ENCODE results near the gene ACAA1. TPM values are rescaled to one million over a fixed set of nuclear protein-coding genes. Genes with fewer than 3 reads are reported as not detected.

Gene ACAA1
- total and polyA plus RNA-seq, 2 of the 13 experiments (the other 11 are each of a cell fraction or from before 2014, with no cell fraction given) = 60.8 to 188 TPM

GRCh38 chr3:38130631-38131065 lies 6.3 kb downstream of the ACAA1 start (continued):
- TF ChIP-seq ZNF577 (CRISPR knock-in tag; IDR thresholded peaks at IDR 0.05; ENCODE audit: borderline replicate concordance, low read depth) (no peak), HBP1 (CRISPR knock-in tag; IDR thresholded peaks at IDR 0.05; ENCODE audit: low read depth) (no peak), FOXP1 (IDR thresholded peaks at IDR 0.05) (no peak), FOXP1 (CRISPR knock-in tag; IDR thresholded peaks at IDR 0.05) (peak; percentile 60; the same call in 1 of the 2 replicates), ZNF407 (CRISPR knock-in tag; IDR thresholded peaks at IDR 0.05; ENCODE audit: not compliant biosample characterization) (no peak), RFX5 (IDR thresholded peaks at IDR 0.05; ENCODE audit: low read depth, low read length) (no peak), ZNF644 (CRISPR knock-in tag; IDR thresholded peaks at IDR 0.05; ENCODE audit: low read depth) (no peak), NR0B2 (CRISPR knock-in tag; IDR thresholded peaks at IDR 0.05) (no peak), CCDC6 (CRISPR knock-in tag; IDR thresholded peaks at IDR 0.05) (no peak), GMEB2 (CRISPR knock-in tag; IDR thresholded peaks at IDR 0.05; ENCODE audit: low read depth) (no peak), ATF5 (CRISPR knock-in tag; IDR thresholded peaks at IDR 0.05; ENCODE audit: low read depth) (no peak), ZNF547 (CRISPR knock-in tag; IDR thresholded peaks at IDR 0.05) (no peak), ZNF225 (CRISPR knock-in tag; IDR thresholded peaks at IDR 0.05) (no peak), ZNF468 (CRISPR knock-in tag; IDR thresholded peaks at IDR 0.05) (no peak), ATF1 (CRISPR knock-in tag; IDR thresholded peaks at IDR 0.05) (peak; percentile 60; the same call in 1 of the 2 replicates), ZBTB39 (CRISPR knock-in tag; IDR thresholded peaks at IDR 0.05) (no peak)
